ENCODE measurements around the gene POC1A. TPM values are rescaled to one million over a fixed set of nuclear protein-coding genes. Genes with fewer than 3 reads are reported as not detected.
"Not testable (repeated sequence)": the region's sequence is repeated elsewhere in the genome, so short reads cannot be mapped to it uniquely, and the experiment has no call there.

POC1A gene
- polyA plus RNA-seq, 3 donors: 8.9 to 9.4 (median 9.0) TPM

- no peak for DNase-seq
These were observed 5.3 kb upstream of the POC1A start for GRCh38 chr3:52159503-52159902.

GRCh38 chr3:52155912-52156311 is 1.7 kb upstream of the POC1A start:
- DNase-seq: no peak

GRCh38 chr3:52153389-52154096 is 680 bp downstream of the POC1A start:
- peak; percentile 7 for DNase-seq

GRCh38 chr3:52151991-52152390 is 2.2 kb downstream of the POC1A start:
- DNase-seq: not testable (repeated sequence)

GRCh38 chr3:52150860-52151259 is 3.4 kb downstream of the POC1A start:
- no peak for DNase-seq

- DNase-seq: no peak
These were observed 3.9 kb downstream of the POC1A start for GRCh38 chr3:52150357-52150756.

GRCh38 chr3:52149726-52150125 is 4.5 kb downstream of the POC1A start:
- no peak for DNase-seq

- no peak for DNase-seq
These were observed 5.2 kb downstream of the POC1A start for GRCh38 chr3:52149021-52149420.

- no peak for DNase-seq
These were observed 6.4 kb downstream of the POC1A start for GRCh38 chr3:52147804-52148203.

- DNase-seq: no peak
These were observed 7.4 kb downstream of the POC1A start for GRCh38 chr3:52146811-52147210.

GRCh38 chr3:52146189-52146588 is 8.0 kb downstream of the POC1A start:
- no peak for DNase-seq

- DNase-seq: no peak
These were observed 8.5 kb downstream of the POC1A start for GRCh38 chr3:52145736-52146110.

- DNase-seq: no peak
These were observed 9.2 kb downstream of the POC1A start for GRCh38 chr3:52144796-52145735.

GRCh38 chr3:52144034-52144795 is 10.0 kb downstream of the POC1A start:
- DNase-seq: peak; percentile 69

GRCh38 chr3:52143616-52144015 is 10.6 kb downstream of the POC1A start:
- DNase-seq: no peak

GRCh38 chr3:52143156-52143555 is 11.1 kb downstream of the POC1A start:
- DNase-seq: no peak

GRCh38 chr3:52141751-52142150 is 12.5 kb downstream of the POC1A start:
- no peak for DNase-seq

GRCh38 chr3:52140769-52141168 is 13.5 kb downstream of the POC1A start:
- DNase-seq: no peak

- no peak for DNase-seq
These were observed 14.2 kb downstream of the POC1A start for GRCh38 chr3:52140000-52140399.

- DNase-seq: no peak
These were observed 16.9 kb downstream of the POC1A start for GRCh38 chr3:52137311-52137710.

- DNase-seq: no peak
These were observed 17.7 kb downstream of the POC1A start for GRCh38 chr3:52136513-52136912.

GRCh38 chr3:52135332-52135731 is 18.9 kb downstream of the POC1A start:
- DNase-seq: no peak

Measured in renal pelvis (tissue), 4 donors.